ENCODE data around the gene ECI1.
"Not testable (repeated sequence)": the region's sequence is repeated elsewhere in the genome, so short reads cannot be mapped to it uniquely, and the experiment has no call there.

The ECI1 gene

DNA sequence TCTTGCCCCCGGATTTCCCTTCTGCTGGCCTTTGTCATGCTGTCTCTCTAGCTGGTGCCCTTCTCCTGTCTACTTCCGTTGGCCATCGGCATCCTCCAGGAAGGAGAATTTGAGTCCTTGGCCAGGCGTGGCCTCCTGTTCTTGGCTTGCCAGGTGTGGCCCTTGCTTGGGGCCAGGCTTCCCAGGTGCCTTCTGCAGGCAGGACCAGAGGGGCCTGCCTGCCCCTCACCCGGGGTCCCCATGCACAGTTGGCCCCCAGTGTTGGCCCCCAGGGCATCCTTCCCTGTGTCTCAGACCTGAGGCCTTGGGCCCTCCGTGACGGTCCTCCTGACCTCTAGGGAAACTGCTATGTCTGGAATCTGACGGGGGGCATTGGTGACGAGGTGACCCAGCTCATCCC is 43.5 kb downstream of the ECI1 start:
- DNase-seq (ENCODE audit: low read depth): no peak
- TF ChIP-seq, protein P1, sequence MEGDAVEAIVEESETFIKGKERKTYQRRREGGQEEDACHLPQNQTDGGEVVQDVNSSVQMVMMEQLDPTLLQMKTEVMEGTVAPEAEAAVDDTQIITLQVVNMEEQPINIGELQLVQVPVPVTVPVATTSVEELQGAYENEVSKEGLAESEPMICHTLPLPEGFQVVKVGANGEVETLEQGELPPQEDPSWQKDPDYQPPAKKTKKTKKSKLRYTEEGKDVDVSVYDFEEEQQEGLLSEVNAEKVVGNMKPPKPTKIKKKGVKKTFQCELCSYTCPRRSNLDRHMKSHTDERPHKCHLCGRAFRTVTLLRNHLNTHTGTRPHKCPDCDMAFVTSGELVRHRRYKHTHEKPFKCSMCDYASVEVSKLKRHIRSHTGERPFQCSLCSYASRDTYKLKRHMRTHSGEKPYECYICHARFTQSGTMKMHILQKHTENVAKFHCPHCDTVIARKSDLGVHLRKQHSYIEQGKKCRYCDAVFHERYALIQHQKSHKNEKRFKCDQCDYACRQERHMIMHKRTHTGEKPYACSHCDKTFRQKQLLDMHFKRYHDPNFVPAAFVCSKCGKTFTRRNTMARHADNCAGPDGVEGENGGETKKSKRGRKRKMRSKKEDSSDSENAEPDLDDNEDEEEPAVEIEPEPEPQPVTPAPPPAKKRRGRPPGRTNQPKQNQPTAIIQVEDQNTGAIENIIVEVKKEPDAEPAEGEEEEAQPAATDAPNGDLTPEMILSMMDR (IDR thresholded peaks at IDR 0.05; ENCODE audit: insufficient read depth, low read depth, low read length, missing control alignments): no peak
- H3K4me3 ChIP-seq (ENCODE audit: low read length): no peak overlapping the region

DNA sequence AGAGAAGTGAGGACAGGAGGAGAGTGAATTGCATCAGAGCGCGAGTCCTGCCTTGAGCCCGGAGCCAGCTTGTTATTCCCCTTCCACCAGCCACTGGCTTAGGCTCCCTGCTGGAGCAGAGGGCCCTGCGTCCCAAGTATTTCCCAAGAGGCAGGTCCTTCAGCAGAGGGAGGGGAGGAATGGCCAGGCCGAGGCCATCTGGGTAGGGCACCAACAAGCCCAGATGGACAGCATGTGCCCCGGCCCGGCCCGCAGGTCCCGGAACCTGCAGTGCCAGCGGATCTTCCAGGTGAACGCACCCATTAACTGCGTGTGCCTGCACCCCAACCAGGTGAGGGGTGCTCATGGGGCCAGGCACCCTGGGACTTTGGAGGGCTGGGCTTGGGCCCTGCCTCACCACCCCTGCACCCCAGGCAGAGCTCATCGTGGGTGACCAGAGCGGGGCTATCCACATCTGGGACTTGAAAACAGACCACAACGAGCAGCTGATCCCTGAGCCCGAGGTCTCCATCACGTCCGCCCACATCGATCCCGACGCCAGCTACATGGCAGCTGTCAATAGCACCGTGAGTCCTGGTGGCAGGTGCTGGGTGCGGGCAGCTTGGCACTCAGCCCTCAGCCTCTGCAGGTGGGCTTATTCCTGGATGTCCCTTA is 44.5 kb downstream of the ECI1 start:
- TF ChIP-seq, protein P1 (IDR thresholded peaks at IDR 0.05; ENCODE audit: insufficient read depth, low read depth, low read length, missing control alignments): no peak
- H3K4me3 ChIP-seq (ENCODE audit: low read length): no peak overlapping the region
- no peak for DNase-seq (ENCODE audit: low read depth)

DNA sequence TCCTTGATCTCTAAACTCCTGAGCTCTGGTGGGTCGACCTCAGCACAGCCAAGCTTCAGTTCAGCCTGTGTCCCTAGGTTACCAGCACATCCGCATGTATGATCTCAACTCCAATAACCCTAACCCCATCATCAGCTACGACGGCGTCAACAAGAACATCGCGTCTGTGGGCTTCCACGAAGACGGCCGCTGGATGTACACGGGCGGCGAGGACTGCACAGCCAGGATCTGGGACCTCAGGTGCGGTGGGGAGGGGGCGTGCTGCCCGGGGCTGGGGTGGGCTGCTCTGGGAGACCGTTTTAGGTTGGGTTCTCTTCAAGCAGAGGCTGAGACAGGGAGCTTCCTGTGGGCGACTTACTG is 45.0 kb downstream of the ECI1 start:
- TF ChIP-seq, protein P1 (IDR thresholded peaks at IDR 0.05; ENCODE audit: insufficient read depth, low read depth, low read length, missing control alignments): no peak

DNA sequence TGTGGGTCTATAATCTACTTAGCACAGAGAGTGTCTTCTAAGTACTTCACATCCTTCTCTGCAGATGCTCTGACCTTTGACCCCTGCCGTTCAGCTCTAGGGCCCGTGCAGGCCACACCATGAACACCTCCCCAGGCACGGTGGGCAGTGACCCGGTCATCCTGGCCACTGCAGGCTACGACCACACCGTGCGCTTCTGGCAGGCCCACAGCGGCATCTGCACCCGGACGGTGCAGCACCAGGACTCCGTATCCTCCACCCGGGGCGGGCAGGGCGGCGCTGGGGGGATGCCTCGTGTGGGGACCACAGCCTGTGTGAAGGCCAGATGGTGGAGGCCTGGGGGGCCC is 45.4 kb downstream of the ECI1 start:
- DNase-seq (ENCODE audit: low read depth): no peak
- TF ChIP-seq, protein P1 (IDR thresholded peaks at IDR 0.05; ENCODE audit: insufficient read depth, low read depth, low read length, missing control alignments): no peak
- H3K4me3 ChIP-seq (ENCODE audit: low read length): peak overlapping the region; percentile 69

More for the DNA sequence above, 45.0 kb downstream of the ECI1 start:
- peak overlapping the region; percentile 69 for H3K4me3 ChIP-seq (ENCODE audit: low read length)
- no peak for DNase-seq (ENCODE audit: low read depth)

DNA sequence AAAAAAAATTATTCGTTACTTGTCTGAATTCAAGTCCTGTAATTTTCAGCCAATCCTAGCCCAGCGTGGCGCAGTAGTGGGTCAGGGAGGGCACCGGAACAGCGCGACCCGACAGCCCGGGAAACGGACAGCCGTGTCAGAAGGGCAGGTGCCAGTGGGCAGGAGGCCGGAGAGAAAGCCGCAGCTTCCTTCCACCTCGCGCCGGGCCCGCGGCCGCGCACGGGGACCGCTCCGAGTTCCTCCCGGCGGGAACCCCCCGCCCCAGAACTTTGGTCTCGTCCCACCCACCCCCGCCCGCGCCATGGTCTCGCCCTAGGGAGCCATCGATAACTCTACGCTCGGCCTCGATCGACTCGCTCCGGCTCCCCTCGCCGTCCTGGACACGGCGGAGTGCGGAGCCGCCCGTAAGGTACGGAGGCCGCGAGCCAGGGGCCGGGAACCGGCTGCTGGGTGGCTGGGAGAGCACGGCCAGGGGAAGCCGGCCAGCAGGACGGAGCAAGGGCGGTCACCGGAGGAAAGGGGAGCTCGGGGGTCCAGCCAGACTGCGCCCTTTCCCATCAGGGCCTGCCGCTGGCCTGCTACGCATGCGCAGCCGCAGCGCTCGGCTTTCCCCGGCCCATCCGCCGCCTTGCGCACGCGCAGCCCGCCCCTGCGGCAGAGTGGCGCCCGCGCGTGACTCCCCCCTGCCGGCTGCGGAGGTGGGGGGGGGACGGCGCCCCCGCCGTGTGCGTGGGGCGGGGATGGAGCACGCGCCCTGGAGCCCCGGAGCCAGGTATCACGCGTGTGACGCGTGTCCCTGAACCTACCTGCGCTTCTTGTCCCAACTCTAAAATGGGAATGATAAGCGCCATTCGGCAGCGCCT is 46.1 kb downstream of the ECI1 start, which contains the start of gene MLST8:
TSS of gene MLST8 (plus strand) at position 351 of the 863 bp plus-strand sequence. CDS start 632 bp downstream, outside the sequence.
- DNase-seq (ENCODE audit: low read depth): peak; percentile 84
- peak within 1 kb of the TSS; percentile 69 for H3K4me3 ChIP-seq (ENCODE audit: low read length)
- TF ChIP-seq, protein P1 (IDR thresholded peaks at IDR 0.05; ENCODE audit: insufficient read depth, low read depth, low read length, missing control alignments): no peak

DNA sequence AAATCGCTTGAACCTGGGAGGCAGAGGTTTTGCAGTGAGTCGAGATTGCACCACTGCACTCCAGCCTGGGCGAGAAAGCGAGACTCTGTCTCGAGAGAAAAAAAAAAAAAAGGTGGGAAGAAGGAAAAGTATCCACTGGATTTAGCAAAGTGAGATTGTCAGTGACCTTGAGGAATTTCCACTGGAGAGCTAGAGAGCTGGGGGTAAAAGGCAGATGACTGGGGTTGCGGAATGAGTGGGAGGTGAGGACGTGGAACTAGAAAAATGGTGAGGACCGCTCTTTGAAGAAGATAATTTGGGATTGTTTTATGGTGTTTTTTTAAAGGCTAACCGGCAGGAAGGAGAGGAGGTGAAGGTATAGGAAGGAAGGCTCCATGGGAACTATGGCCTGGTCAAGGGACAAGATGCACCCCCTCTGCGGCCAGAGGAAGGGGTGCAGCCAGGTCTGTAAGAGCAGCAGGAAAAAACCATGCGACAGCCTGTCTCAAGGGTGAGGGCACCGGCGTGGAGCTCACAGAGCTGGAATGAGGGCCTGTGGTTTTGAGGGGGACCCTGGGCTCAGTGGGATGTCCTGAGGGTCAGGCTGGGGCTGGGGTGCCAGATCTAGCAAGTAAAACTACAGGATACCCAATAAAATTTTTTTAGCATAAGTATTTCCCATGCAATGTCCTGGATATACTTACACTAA is 46.8 kb downstream of the ECI1 start:
- no peak for DNase-seq (ENCODE audit: low read depth)
- peak overlapping the region; percentile 69 for H3K4me3 ChIP-seq (ENCODE audit: low read length)
- TF ChIP-seq, protein P1 (IDR thresholded peaks at IDR 0.05; ENCODE audit: insufficient read depth, low read depth, low read length, missing control alignments): no peak

DNA sequence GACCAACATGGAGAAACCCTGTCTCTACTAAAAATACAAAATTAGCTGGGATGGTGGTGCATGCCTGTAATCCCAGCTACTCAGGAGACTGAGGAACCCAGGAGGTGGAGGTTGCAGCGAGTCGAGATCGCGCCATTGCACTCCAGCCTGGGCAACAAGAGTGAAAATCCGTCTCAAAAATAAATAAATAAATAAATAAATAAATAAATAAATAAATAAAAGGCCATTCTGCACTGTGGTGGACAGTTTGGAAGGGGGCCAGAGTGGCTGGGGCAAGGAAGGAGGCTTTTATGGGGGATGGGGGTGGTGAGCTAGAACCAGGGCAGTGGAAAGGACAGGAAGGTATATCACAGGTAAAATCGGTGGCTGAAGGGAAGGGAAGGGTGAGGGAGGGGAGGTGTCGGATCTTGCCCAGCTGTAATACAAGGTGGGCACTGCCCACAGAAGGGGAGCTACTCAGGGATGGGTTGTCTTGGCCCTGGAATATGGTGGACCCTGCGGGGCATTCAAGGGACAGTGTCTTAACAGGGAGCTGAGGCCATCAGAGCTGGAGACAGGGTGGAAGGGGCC is 48.2 kb downstream of the ECI1 start:
- DNase-seq (ENCODE audit: low read depth); H3K4me3 ChIP-seq (ENCODE audit: low read length): not testable (repeated sequence)

All from epithelial cell of esophagus (primary cell).